GM12892 (cell line): ENCODE results near the gene PCIF1.

Experiments used
- POLR2A ChIP-seq: IDR thresholded peaks from 2 replicates; pipeline ENCODE4 v1.6.1; 2011; ENCODE audit warnings: low read depth, low read length, control low read depth
- POLR2AphosphoS5 ChIP-seq: IDR thresholded peaks from 2 replicates; pipeline ENCODE4 v1.6.1; 2011; ENCODE audit warnings: low read depth, low read length, control low read depth
- TAF1 ChIP-seq: IDR thresholded peaks from 2 replicates; pipeline ENCODE4 v1.6.1; 2011; ENCODE audit warnings: low read depth, mild to moderate bottlenecking, control low read depth, low read length, borderline replicate concordance

GRCh38 chr20:45893831-45894230 is 40.7 kb upstream of the PCIF1 start:
- TF ChIP-seq POLR2A (no peak), POLR2AphosphoS5 (no peak), TAF1 (no peak)
